Esophagus muscularis mucosa (tissue), 3 donors: ENCODE results near the gene ACCSL.

ENCODE experiments used
- CTCF ChIP-seq, 3 experiments: fragments of 200-600 bp in 2 of 3; fragments of 450-650 bp in 1 of 3; sonication (generic) in 2 of 3; IDR thresholded peaks; one replicate each; pipeline ENCODE4 v1.5.1; 2017 to 2019; ENCODE audit warnings: antibody characterized with exemption in 3 of 3, mild to moderate bottlenecking in 2 of 3, moderate library complexity in 1 of 3
- POLR2A ChIP-seq: fragments of 450-650 bp; IDR thresholded peaks from one replicate; pipeline ENCODE4 v1.6.1; 2017; ENCODE audit warnings: antibody characterized with exemption, moderate library complexity, mild to moderate bottlenecking, low read depth
- POLR2AphosphoS5 ChIP-seq, 2 donors: sonication (generic); formaldehyde crosslinking; IDR thresholded peaks; one replicate each; pipeline ENCODE4 v1.6.1; 2017; ENCODE audit warnings: antibody characterized with exemption in 2 of 2

GRCh38 chr11:44028816-44029506 is 18.8 kb upstream of the ACCSL start:
- TF ChIP-seq CTCF (IDR thresholded peaks at IDR 0.05) (no peak), POLR2AphosphoS5 (IDR thresholded peaks at IDR 0.05) (no peak), POLR2A (no peak)
